ENCODE measurements around the gene PRSS21.

Gene PRSS21

GRCh38 chr16:2816751-2817339 is at the start of gene PRSS21:
PRSS21 (plus strand) TSS chr16:2817237; CDS start chr16:2817269, 32 bp downstream.
- H3K36me3 ChIP-seq (ENCODE audit: control insufficient read depth, insufficient read depth, low read length) = no peaks in the 10 kb centered on the region
- no peak within 1 kb of the TSS for H3K4me3 ChIP-seq (replicated peaks; ENCODE audit: low read depth, low read length)
- TF ChIP-seq CTCF (IDR thresholded peaks at IDR 0.05; ENCODE audit: insufficient read depth, low read length, poor library complexity, severe bottlenecking) = no peak
- DNase-seq (ENCODE audit: extremely low read depth, insufficient read length) = peak; percentile 75
- peaks cover 2% of the 10 kb centered on the region; the same call in 1 of the 2 replicates for H3K27me3 ChIP-seq (replicated peaks; ENCODE audit: control insufficient read depth, insufficient read depth, low read length)

- H3K4me3 ChIP-seq (replicated peaks; ENCODE audit: low read depth, low read length) = no peak overlapping the region
- TF ChIP-seq CTCF (IDR thresholded peaks at IDR 0.05; ENCODE audit: insufficient read depth, low read length, poor library complexity, severe bottlenecking) = no peak
- H3K36me3 ChIP-seq (ENCODE audit: control insufficient read depth, insufficient read depth, low read length) = peaks cover 81% of the 10 kb centered on the region
- no peak for DNase-seq (ENCODE audit: extremely low read depth, insufficient read length)
- H3K27me3 ChIP-seq (replicated peaks; ENCODE audit: control insufficient read depth, insufficient read depth, low read length) = no peaks in the 10 kb centered on the region
These were observed 49.1 kb upstream of the PRSS21 start for GRCh38 chr16:2767891-2768290.

GRCh38 chr16:2768403-2769089 is 48.5 kb upstream of the PRSS21 start:
- DNase-seq (ENCODE audit: extremely low read depth, insufficient read length) = no peak
- no peak for TF ChIP-seq CTCF (IDR thresholded peaks at IDR 0.05; ENCODE audit: insufficient read depth, low read length, poor library complexity, severe bottlenecking)
- peaks cover 78% of the 10 kb centered on the region for H3K36me3 ChIP-seq (ENCODE audit: control insufficient read depth, insufficient read depth, low read length)
- H3K27me3 ChIP-seq (replicated peaks; ENCODE audit: control insufficient read depth, insufficient read depth, low read length) = no peaks in the 10 kb centered on the region
- no peak overlapping the region for H3K4me3 ChIP-seq (replicated peaks; ENCODE audit: low read depth, low read length)

- no peak for TF ChIP-seq CTCF (IDR thresholded peaks at IDR 0.05; ENCODE audit: insufficient read depth, low read length, poor library complexity, severe bottlenecking)
- no peak overlapping the region for H3K4me3 ChIP-seq (replicated peaks; ENCODE audit: low read depth, low read length)
- peaks cover 75% of the 10 kb centered on the region for H3K36me3 ChIP-seq (ENCODE audit: control insufficient read depth, insufficient read depth, low read length)
- no peaks in the 10 kb centered on the region for H3K27me3 ChIP-seq (replicated peaks; ENCODE audit: control insufficient read depth, insufficient read depth, low read length)
- DNase-seq (ENCODE audit: extremely low read depth, insufficient read length) = no peak
These were observed 47.9 kb upstream of the PRSS21 start for GRCh38 chr16:2769100-2769529.

GRCh38 chr16:2769675-2770056 is 47.4 kb upstream of the PRSS21 start:
- Histone ChIP-seq H3K27me3 (replicated peaks; ENCODE audit: control insufficient read depth, insufficient read depth, low read length) (no peaks in the 10 kb centered on the region), H3K4me3 (replicated peaks; ENCODE audit: low read depth, low read length) (no peak overlapping the region), H3K36me3 (ENCODE audit: control insufficient read depth, insufficient read depth, low read length) (peaks cover 73% of the 10 kb centered on the region)
- DNase-seq (ENCODE audit: extremely low read depth, insufficient read length) = no peak
- TF ChIP-seq CTCF (IDR thresholded peaks at IDR 0.05; ENCODE audit: insufficient read depth, low read length, poor library complexity, severe bottlenecking) = no peak
